ENCODE measurements around the gene SF3A1. TPM values are rescaled to one million over a fixed set of nuclear protein-coding genes. Genes with fewer than 3 reads are reported as not detected.

SF3A1 gene
- total and polyA plus RNA-seq, 2 of the 13 experiments (the other 11 are each of a cell fraction or from before 2014, with no cell fraction given): 10.0 to 22.0 TPM

DNA sequence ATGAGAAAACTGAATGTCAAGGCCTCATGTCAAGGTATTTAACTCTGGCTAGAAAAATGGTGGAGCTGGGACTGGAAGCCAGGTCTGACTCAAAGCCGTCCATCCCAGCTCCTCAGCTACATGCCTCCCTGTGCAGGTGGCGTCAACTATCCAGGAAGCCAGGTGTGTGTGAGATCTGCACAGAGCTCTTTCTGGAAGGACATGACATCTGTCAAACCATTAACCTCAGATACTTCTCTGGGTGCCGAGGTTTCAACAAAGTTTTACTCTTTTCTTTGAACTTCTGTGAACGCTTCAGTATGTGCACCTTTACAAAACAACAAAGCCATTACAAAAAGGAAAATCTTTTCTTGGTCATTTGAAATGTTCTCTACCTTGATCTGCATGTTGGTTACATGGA lies 60.4 kb downstream of the SF3A1 start:
- CTCF ChIA-PET (ENCODE audit: low intra/inter-chr PET ratio, low total read pairs): no interaction called here

GRCh38 chr22:30295576-30295975 lies 61.1 kb downstream of the SF3A1 start:
- Histone ChIP-seq H3K4me1 (ENCODE audit: insufficient read depth, low read length) (peaks cover 10% of the 10 kb centered on the region), H3K4me2 (ENCODE audit: low read depth, low read length) (no peak overlapping the region), H3K79me2 (ENCODE audit: insufficient read depth, low read length) (no peaks in the 10 kb centered on the region), H3K27me3 (ENCODE audit: control insufficient read depth in 1 of 2, insufficient read depth in 2 of 2, low read length in 2 of 2) (no peaks in the 10 kb centered on the region), H4K20me1 (ENCODE audit: insufficient read depth, low read length) (no peaks in the 10 kb centered on the region), H3K4me3 (replicated peaks in 1 of 3; ENCODE audit: insufficient read depth in 1 of 3, low read depth in 2 of 3, low read length in 3 of 3) (no peak overlapping the region), H3K9me3 (ENCODE audit: low read length) (no peaks in the 10 kb centered on the region), H3K9ac (ENCODE audit: insufficient read depth, low read depth, low read length) (no peak overlapping the region), H2AFZ (ENCODE audit: low read length) (no peak overlapping the region), H3K36me3 (replicated peaks in 1 of 2; ENCODE audit: control insufficient read depth in 1 of 2, insufficient read depth in 2 of 2, low read length in 2 of 2) (peaks cover 6 to 15% of the 10 kb centered on the region in 2 experiments; a peak in 3 of 5 replicates), H3K27ac (ENCODE audit: extremely low read length, insufficient read depth, low read length) (no peak overlapping the region)
- DNase-seq (ENCODE audit: low spot score) (no peak), ATAC-seq (no peak), FAIRE-seq (no peak)
- intact Hi-C loops (cut with micrococcal nuclease; ENCODE audit: unreplicated experiment): no loop called here
- 90% methylated on average over 7 of the region's 7 CpGs for WGBS (ENCODE audit: low lambda C conversion rate)
- BruUV-seq (replicated peaks): no TSS peak
- in situ Hi-C loops (cut with HindIII; ENCODE audit: extremely low pct_ligation_motif_present, low pct_unique_long_range_greater_than_20kb): no loop called here
- CTCF ChIA-PET (ENCODE audit: low intra/inter-chr PET ratio, low total read pairs): no interaction called here
- POLR2A ChIA-PET: interaction anchor here (1.2 kb wide), 1 partner anchor 61 kb away, joined by 3 read pairs; the partner anchor contains the start of genes CCDC157 and SF3A1
- TF ChIP-seq DR1 (CRISPR knock-in tag; IDR thresholded peaks at IDR 0.05) (no peak), U2AF1 (optimal IDR thresholded peaks at IDR 0.05; ENCODE audit: low read depth, low read length) (no peak), ATRX (CRISPR knock-in tag; IDR thresholded peaks at IDR 0.05; ENCODE audit: borderline replicate concordance) (no peak)
- TF ChIP-seq, protein P1, sequence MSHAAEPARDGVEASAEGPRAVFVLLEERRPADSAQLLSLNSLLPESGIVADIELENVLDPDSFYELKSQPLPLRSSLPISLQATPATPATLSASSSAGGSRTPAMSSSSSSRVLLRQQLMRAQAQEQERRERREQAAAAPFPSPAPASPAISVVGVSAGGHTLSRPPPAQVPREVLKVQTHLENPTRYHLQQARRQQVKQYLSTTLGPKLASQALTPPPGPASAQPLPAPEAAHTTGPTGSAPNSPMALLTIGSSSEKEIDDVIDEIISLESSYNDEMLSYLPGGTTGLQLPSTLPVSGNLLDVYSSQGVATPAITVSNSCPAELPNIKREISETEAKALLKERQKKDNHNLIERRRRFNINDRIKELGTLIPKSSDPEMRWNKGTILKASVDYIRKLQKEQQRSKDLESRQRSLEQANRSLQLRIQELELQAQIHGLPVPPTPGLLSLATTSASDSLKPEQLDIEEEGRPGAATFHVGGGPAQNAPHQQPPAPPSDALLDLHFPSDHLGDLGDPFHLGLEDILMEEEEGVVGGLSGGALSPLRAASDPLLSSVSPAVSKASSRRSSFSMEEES (CRISPR knock-in tag; IDR thresholded peaks at IDR 0.05): no peak
- TF ChIP-seq, protein P2, sequence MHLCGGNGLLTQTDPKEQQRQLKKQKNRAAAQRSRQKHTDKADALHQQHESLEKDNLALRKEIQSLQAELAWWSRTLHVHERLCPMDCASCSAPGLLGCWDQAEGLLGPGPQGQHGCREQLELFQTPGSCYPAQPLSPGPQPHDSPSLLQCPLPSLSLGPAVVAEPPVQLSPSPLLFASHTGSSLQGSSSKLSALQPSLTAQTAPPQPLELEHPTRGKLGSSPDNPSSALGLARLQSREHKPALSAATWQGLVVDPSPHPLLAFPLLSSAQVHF (CRISPR knock-in tag; IDR thresholded peaks at IDR 0.05): no peak
- TF ChIP-seq, protein P3, sequence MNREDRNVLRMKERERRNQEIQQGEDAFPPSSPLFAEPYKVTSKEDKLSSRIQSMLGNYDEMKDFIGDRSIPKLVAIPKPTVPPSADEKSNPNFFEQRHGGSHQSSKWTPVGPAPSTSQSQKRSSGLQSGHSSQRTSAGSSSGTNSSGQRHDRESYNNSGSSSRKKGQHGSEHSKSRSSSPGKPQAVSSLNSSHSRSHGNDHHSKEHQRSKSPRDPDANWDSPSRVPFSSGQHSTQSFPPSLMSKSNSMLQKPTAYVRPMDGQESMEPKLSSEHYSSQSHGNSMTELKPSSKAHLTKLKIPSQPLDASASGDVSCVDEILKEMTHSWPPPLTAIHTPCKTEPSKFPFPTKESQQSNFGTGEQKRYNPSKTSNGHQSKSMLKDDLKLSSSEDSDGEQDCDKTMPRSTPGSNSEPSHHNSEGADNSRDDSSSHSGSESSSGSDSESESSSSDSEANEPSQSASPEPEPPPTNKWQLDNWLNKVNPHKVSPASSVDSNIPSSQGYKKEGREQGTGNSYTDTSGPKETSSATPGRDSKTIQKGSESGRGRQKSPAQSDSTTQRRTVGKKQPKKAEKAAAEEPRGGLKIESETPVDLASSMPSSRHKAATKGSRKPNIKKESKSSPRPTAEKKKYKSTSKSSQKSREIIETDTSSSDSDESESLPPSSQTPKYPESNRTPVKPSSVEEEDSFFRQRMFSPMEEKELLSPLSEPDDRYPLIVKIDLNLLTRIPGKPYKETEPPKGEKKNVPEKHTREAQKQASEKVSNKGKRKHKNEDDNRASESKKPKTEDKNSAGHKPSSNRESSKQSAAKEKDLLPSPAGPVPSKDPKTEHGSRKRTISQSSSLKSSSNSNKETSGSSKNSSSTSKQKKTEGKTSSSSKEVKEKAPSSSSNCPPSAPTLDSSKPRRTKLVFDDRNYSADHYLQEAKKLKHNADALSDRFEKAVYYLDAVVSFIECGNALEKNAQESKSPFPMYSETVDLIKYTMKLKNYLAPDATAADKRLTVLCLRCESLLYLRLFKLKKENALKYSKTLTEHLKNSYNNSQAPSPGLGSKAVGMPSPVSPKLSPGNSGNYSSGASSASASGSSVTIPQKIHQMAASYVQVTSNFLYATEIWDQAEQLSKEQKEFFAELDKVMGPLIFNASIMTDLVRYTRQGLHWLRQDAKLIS (CRISPR knock-in tag; IDR thresholded peaks at IDR 0.05): no peak

More for the DNA sequence above, 60.4 kb downstream of the SF3A1 start:
- no peak overlapping the region for H3K4me3 ChIP-seq (replicated peaks in 1 of 3; ENCODE audit: insufficient read depth in 1 of 3, low read depth in 2 of 3, low read length in 3 of 3)
- H2AFZ ChIP-seq (ENCODE audit: low read length): no peak overlapping the region
- FAIRE-seq (no peak), ATAC-seq (no peak), DNase-seq (ENCODE audit: low spot score) (no peak)
- intact Hi-C loops (cut with micrococcal nuclease; ENCODE audit: unreplicated experiment) (no loop called here), in situ Hi-C loops (cut with HindIII; ENCODE audit: extremely low pct_ligation_motif_present, low pct_unique_long_range_greater_than_20kb) (no loop called here)
- H3K9ac ChIP-seq (ENCODE audit: insufficient read depth, low read depth, low read length): no peak overlapping the region
- H3K9me3 ChIP-seq (ENCODE audit: low read length): no peaks in the 10 kb centered on the region
- H3K36me3 ChIP-seq (replicated peaks in 1 of 2; ENCODE audit: control insufficient read depth in 1 of 2, insufficient read depth in 2 of 2, low read length in 2 of 2): peaks cover 8 to 15% of the 10 kb centered on the region in 2 experiments; a peak in 3 of 5 replicates
- no peak overlapping the region for H3K27ac ChIP-seq (ENCODE audit: extremely low read length, insufficient read depth, low read length)
- TF ChIP-seq ZMAT3 (CRISPR knock-in tag; conservative IDR thresholded peaks at IDR 0.05) (no peak), ELF1 (CRISPR knock-in tag; IDR thresholded peaks at IDR 0.05) (no peak), ZKSCAN5 (CRISPR knock-in tag; IDR thresholded peaks at IDR 0.05) (no peak), ZNF30 (CRISPR knock-in tag; IDR thresholded peaks at IDR 0.05) (no peak), ERF (CRISPR knock-in tag; IDR thresholded peaks at IDR 0.05) (no peak), ZNF672 (CRISPR knock-in tag; IDR thresholded peaks at IDR 0.05) (no peak), REL (CRISPR knock-in tag; conservative IDR thresholded peaks at IDR 0.05) (no peak), ZNF619 (CRISPR knock-in tag; IDR thresholded peaks at IDR 0.05) (no peak), MYC (CRISPR knock-in tag; IDR thresholded peaks at IDR 0.05; ENCODE audit: borderline replicate concordance) (no peak), CCAR2 (optimal IDR thresholded peaks at IDR 0.05; ENCODE audit: low read depth, low read length) (no peak)
- TF ChIP-seq, protein P4, sequence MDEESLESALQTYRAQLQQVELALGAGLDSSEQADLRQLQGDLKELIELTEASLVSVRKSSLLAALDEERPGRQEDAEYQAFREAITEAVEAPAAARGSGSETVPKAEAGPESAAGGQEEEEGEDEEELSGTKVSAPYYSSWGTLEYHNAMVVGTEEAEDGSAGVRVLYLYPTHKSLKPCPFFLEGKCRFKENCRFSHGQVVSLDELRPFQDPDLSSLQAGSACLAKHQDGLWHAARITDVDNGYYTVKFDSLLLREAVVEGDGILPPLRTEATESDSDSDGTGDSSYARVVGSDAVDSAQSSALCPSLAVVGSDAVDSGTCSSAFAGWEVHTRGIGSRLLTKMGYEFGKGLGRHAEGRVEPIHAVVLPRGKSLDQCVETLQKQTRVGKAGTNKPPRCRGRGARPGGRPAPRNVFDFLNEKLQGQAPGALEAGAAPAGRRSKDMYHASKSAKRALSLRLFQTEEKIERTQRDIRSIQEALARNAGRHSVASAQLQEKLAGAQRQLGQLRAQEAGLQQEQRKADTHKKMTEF (CRISPR knock-in tag; IDR thresholded peaks at IDR 0.05): no peak
- BruUV-seq (replicated peaks): no TSS peak
- H3K27me3 ChIP-seq (ENCODE audit: control insufficient read depth in 1 of 2, insufficient read depth in 2 of 2, low read length in 2 of 2): no peaks in the 10 kb centered on the region
- WGBS (ENCODE audit: low lambda C conversion rate): 94% methylated on average over 4 of the region's 4 CpGs
- no peaks in the 10 kb centered on the region for H4K20me1 ChIP-seq (ENCODE audit: insufficient read depth, low read length)
- POLR2A ChIA-PET: interaction anchor here (1.2 kb wide), 1 partner anchor 61 kb away, joined by 3 read pairs; the partner anchor contains the start of genes CCDC157 and SF3A1
- H3K4me1 ChIP-seq (ENCODE audit: insufficient read depth, low read length): peaks cover 2% of the 10 kb centered on the region
- no peak overlapping the region for H3K4me2 ChIP-seq (ENCODE audit: low read depth, low read length)
- H3K79me2 ChIP-seq (ENCODE audit: insufficient read depth, low read length): no peaks in the 10 kb centered on the region
